IPS DF 4.7 (cell line): ENCODE data around the gene LIN7A.
"Not testable (repeated sequence)": the region's sequence is repeated elsewhere in the genome, so short reads cannot be mapped to it uniquely, and the experiment has no call there.

Source experiments
- DNase-seq: peaks from one replicate; pipeline ENCODE4 v3.0.0-alpha.2; 2013; ENCODE audit warnings: low spot score; ENCODE audit errors: extremely low read depth

Gene LIN7A

GRCh38 chr12:80920006-80920405 is 17.7 kb downstream of the LIN7A start:
- no peak for DNase-seq

DNA sequence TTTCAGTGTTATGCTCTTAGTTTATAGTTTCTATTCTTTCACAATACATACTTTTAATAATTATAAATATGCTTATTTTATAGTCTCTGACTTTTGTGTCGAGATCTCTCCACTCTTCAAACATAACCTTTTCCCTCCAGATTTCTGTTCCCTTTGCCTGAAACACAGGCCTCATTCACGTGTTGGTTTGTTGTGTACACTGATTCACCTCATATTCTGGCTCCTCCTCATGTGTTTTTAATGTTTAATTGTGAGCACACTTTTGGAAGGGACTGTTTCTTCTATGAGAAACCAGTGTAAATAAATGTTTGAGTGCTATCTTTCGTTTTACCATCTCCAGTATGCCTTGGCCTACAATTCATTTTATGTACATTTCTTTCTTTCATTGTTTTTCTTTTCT is 20.1 kb downstream of the LIN7A start:
- no peak for DNase-seq

- no peak for DNase-seq
These were observed 24.6 kb downstream of the LIN7A start for GRCh38 chr12:80912901-80913770.

- DNase-seq: no peak
These were observed 28.4 kb downstream of the LIN7A start for GRCh38 chr12:80909370-80909769.

GRCh38 chr12:80902711-80903110 is 35.0 kb downstream of the LIN7A start:
- DNase-seq: no peak

DNA sequence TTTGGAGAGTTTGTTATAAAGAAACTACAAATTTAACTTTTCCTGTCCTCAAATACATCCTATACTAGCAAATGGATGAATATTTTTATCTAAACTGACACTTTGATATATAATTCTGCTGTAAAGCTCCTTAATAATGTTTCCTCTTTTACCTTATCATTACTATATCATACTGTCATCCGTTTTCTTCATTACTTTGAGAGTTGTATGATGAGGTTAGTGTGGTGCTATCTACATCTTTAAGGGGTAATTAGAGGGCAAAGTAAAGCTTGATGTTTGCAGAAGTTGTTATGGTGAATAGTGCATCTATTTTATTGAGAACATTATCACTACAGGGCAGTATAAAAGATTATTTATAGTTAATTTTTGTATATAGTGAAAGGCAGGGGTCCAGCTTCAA is 36.1 kb downstream of the LIN7A start:
- DNase-seq: no peak

- DNase-seq: no peak
These were observed 42.5 kb downstream of the LIN7A start for GRCh38 chr12:80895240-80895639.

- no peak for DNase-seq
These were observed 43.6 kb downstream of the LIN7A start for GRCh38 chr12:80894179-80894578.

GRCh38 chr12:80892597-80893445 is 44.9 kb downstream of the LIN7A start:
- no peak for DNase-seq

- no peak for DNase-seq
These were observed 53.1 kb downstream of the LIN7A start for GRCh38 chr12:80884651-80885050.

- no peak for DNase-seq
These were observed 56.6 kb downstream of the LIN7A start for GRCh38 chr12:80881106-80881505.

GRCh38 chr12:80878452-80878851 is 59.3 kb downstream of the LIN7A start:
- not testable (repeated sequence) for DNase-seq

GRCh38 chr12:80877721-80878265 is 59.9 kb downstream of the LIN7A start:
- no peak for DNase-seq

- no peak for DNase-seq
These were observed 65.7 kb downstream of the LIN7A start for GRCh38 chr12:80872053-80872452.

DNA sequence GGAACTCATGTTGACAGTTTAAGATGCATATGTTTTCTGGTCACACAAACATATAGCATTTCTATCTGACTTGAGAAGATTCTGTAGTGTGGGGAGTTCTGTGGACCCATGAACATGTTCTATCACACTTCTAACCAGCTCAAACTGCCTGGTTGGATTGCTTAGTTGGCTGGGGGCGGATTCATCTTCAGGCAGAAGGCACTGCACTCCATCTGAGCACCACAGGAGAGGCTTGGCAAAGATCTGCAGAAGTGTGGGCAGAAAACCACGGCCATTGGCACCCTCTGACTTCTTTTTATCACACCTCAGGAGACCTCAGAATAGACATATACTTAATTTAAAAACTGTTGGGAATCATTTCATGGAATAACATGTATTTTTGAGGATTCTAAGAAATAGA is 68.5 kb downstream of the LIN7A start:
- no peak for DNase-seq

GRCh38 chr12:80868576-80868975 is 69.2 kb downstream of the LIN7A start:
- DNase-seq: no peak

DNA sequence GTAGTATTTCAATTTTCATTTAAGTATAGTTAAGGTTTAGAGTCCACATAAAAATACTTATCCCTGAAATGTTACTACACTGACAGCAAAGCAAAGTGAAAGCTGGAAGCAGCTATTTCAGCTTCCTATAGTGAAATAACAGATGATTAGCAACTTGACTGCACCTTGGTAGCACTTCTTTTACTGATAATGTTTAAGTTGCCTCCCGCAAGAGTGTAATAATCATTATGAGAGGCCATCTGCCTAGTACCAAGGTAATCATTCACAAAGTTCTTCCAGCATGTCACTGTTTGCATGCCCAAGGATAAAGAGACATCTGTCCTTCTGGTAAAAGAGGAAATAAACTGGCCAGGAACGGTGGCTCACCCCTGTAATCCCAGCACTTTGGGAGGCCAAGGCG is 69.8 kb downstream of the LIN7A start:
- no peak for DNase-seq

DNA sequence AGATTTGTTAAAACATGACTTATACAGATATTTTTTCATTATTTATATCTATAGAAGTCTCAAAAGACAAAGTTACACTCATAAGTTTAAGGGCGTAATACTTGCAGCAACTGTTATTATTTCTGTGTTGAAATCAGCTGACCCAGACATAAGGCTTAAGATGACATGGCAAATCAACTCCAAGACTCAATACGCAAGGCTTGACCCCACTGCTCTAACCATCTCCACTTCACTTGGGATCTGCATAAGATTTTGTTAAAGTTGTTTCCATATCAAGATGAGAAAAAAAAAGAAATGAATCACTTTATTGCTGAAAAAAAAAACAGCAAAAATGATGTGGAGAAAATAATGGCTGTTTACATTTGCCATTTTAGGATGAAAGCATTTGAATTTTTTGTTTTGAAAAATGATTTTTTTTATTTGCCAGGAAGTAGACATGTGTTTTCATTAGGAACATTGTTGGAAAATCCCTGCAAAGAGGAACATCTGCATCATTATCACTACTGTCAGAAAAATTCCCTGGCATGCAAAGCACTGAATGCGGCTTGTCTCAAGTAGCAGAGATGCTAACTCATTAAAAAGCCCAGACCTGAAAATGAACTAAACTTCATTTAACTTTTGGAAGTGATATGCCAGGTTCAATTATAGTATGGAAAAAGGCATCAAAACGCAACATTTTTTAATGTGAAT is 73.5 kb downstream of the LIN7A start:
- no peak for DNase-seq

GRCh38 chr12:80862531-80862930 is 75.2 kb downstream of the LIN7A start:
- no peak for DNase-seq

GRCh38 chr12:80861641-80862378 is 75.9 kb downstream of the LIN7A start:
- no peak for DNase-seq

GRCh38 chr12:80860928-80861327 is 76.8 kb downstream of the LIN7A start:
- no peak for DNase-seq
